ENCODE measurements around the gene LGI2.

DNA sequence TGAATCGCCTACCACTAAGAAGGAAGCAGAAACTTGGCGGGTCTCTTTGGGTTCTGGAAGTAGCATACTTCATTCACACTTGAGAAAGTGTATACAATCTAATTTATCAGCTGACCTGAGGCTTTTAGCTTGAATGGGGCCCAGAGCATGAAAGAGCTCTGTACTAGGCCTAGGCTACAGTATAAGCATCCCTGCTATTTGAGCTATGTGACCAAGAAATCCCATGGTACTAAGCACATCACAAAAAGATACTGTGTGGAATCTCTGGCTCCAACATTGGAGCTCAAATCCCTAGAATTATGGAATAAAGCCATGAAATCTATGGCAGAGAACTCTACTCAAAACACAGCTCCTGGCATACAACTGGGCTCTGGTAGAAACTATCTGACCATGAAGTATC lies 74.0 kb downstream of the LGI2 start:
- TF ChIP-seq, protein P1, sequence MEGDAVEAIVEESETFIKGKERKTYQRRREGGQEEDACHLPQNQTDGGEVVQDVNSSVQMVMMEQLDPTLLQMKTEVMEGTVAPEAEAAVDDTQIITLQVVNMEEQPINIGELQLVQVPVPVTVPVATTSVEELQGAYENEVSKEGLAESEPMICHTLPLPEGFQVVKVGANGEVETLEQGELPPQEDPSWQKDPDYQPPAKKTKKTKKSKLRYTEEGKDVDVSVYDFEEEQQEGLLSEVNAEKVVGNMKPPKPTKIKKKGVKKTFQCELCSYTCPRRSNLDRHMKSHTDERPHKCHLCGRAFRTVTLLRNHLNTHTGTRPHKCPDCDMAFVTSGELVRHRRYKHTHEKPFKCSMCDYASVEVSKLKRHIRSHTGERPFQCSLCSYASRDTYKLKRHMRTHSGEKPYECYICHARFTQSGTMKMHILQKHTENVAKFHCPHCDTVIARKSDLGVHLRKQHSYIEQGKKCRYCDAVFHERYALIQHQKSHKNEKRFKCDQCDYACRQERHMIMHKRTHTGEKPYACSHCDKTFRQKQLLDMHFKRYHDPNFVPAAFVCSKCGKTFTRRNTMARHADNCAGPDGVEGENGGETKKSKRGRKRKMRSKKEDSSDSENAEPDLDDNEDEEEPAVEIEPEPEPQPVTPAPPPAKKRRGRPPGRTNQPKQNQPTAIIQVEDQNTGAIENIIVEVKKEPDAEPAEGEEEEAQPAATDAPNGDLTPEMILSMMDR (IDR thresholded peaks at IDR 0.05) = no peak
- TF ChIP-seq POLR2AphosphoS5 (IDR thresholded peaks at IDR 0.05) = no peak
- TF ChIP-seq POLR2A (IDR thresholded peaks at IDR 0.05) = no peak
- no peak for TF ChIP-seq EP300 (IDR thresholded peaks at IDR 0.05)
